Measurements from ENCODE around the gene CBFA2T2. TPM values are rescaled to one million over a fixed set of nuclear protein-coding genes. Genes with fewer than 3 reads are reported as not detected.
A peak's percentile ranks its signal among the peaks of the same experiment; 100 is the strongest.

The CBFA2T2 gene
- total and polyA plus RNA-seq, 4 experiments from 2014 or later = 16.5 to 43.4 (median 33.6) TPM

DNA sequence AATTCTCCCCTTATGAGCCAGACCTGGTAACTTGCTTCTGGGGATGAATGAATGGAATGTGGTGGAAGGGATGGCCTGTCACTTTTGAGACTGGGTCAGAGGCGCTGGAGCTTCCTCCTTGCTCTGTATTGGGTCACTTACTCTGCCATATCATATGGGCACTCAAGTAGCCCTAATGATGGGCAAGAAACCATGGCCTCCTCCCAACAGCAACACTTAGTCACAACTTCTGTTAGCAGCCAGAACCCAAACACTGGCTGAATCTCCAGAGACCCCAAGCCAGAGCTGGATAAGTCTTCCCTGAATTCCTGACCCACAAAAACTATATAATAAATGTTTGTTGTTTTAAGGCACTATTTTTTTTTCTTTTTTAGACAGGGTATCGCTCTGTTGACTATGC lies 190.8 kb downstream of the CBFA2T2 start:
- Mint-ChIP-seq H3K4me3 (peak overlapping the region in 1 of 8 donors; percentile 25), H3K27ac (peak overlapping the region in 3 of 7 donors; percentile 58 to 73 (median 62)), H3K9me3 (no peaks in the 10 kb centered on the region), H3K27me3 (no peaks in the 10 kb centered on the region), H3K36me3 (no peaks in the 10 kb centered on the region), H3K4me1 (peaks cover 23 to 63% (median 44%) of the 10 kb centered on the region in 4 donors)
- Histone ChIP-seq H3K27ac (ENCODE audit: low read depth, low read length) (no peak overlapping the region), H3K4me1 (ENCODE audit: insufficient read depth, low read length) (peaks cover 50% of the 10 kb centered on the region), H3K27me3 (ENCODE audit: insufficient read depth, low read length) (no peaks in the 10 kb centered on the region), H3K36me3 (ENCODE audit: insufficient read depth, low read length) (no peaks in the 10 kb centered on the region), H3K9me3 (ENCODE audit: control insufficient read depth in 1 of 2, low read length in 2 of 2) (no peaks in the 10 kb centered on the region), H3K4me3 (ENCODE audit: low read length in 2 of 2) (no peak overlapping the region)
- no peak for DNase-seq
- CTCF ChIA-PET (ENCODE audit: partially characterized antibody) = interaction anchor here (1.0 to 6.5 kb wide), 4 partner anchors 13 to 238 kb away, joined by 3 to 88 read pairs (median 5); partner anchors contain the start of genes ACTL10 and SNTA1
- POLR2A ChIA-PET (ENCODE audit: partially characterized antibody) = interaction anchor here (1.5 to 5.3 kb wide), 4 partner anchors 14 to 432 kb away, joined by 7 to 122 read pairs (median 8); partner anchors contain the start of genes ACTL10, C20orf144, CBFA2T2 and EIF2S2
- intact Hi-C loops (cut with micrococcal nuclease) = no loop called here

DNA sequence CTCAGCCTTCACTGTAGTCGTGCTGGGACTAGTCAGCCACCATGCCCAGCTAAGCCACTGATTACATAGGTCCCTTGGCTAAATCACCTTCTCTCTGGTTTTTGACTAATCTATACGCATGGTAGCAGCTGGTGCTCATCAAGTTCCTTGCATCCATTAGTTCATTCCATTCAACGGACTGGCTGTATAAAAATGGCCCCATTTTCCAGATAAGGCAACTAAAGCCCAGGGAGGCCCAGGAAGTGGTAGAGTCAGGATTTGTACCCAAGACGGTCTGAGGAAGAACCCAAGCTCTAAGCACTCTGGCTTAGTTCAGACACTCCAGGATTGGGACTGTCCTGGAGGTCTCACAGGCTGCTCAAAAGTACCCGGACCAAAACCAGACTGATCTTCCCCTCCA lies 191.4 kb downstream of the CBFA2T2 start:
- ChIA-PET POLR2A (ENCODE audit: partially characterized antibody) (interaction anchor here (1.2 to 5.3 kb wide), 5 partner anchors 14 to 431 kb away, joined by 3 to 122 read pairs (median 7); partner anchors contain the start of genes ACTL10, C20orf144, EIF2S2 and PXMP4), CTCF (ENCODE audit: partially characterized antibody) (interaction anchor here (1.0 to 6.5 kb wide), 3 partner anchors 14 to 238 kb away, joined by 3 to 88 read pairs (median 6); partner anchors contain the start of genes ACTL10 and SNTA1)
- no peaks in the 10 kb centered on the region for H3K9me3 Mint-ChIP-seq
- intact Hi-C loops (cut with micrococcal nuclease) = no loop called here
- peak overlapping the region in 3 of 7 donors; percentile 32 to 60 (median 58) for H3K27ac Mint-ChIP-seq
- H3K4me3 ChIP-seq (ENCODE audit: low read length in 2 of 2) = no peak overlapping the region
- no peak overlapping the region for H3K4me3 Mint-ChIP-seq
- H3K36me3 ChIP-seq (ENCODE audit: insufficient read depth, low read length) = no peaks in the 10 kb centered on the region
- no peaks in the 10 kb centered on the region for H3K9me3 ChIP-seq (ENCODE audit: control insufficient read depth in 1 of 2, low read length in 2 of 2)
- H3K27me3 ChIP-seq (ENCODE audit: insufficient read depth, low read length) = no peaks in the 10 kb centered on the region
- H3K27me3 Mint-ChIP-seq = no peaks in the 10 kb centered on the region
- H3K27ac ChIP-seq (ENCODE audit: low read depth, low read length) = no peak overlapping the region
- peaks cover 23 to 63% (median 44%) of the 10 kb centered on the region in 4 donors for H3K4me1 Mint-ChIP-seq
- H3K4me1 ChIP-seq (ENCODE audit: insufficient read depth, low read length) = peaks cover 50% of the 10 kb centered on the region
- H3K36me3 Mint-ChIP-seq = no peaks in the 10 kb centered on the region
- DNase-seq = no peak

DNA sequence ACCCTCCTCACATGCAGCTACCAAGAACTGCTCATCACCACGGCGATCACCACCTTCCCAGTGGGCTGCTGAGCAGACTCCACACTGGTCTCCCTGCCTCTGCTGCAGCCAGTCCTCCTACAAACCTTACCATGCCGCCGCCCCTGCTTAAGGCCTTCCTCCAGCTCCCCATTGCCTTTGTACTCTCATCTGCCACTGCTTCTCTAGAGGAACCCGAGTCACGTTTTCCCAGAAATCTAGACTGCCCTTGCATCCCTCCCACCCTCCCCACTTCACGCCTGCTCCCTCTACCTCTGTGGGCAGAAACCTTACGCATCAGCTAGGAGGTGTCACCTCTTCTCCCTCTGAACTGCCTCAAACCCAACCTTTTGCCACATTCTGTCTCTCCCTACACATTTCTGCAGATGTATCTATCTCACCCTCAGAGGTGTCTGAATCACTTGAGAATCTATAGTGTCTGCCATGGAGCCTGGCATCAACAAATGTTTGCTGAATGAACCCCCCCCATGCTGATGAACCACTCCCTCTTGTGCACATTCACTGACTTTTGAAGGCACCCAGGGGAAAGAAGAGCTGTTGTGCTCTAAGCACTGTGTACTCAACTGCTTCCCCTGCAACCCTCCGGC lies 191.9 kb downstream of the CBFA2T2 start:
- Histone ChIP-seq H3K4me1 (ENCODE audit: insufficient read depth, low read length) (peaks cover 53% of the 10 kb centered on the region), H3K27me3 (ENCODE audit: insufficient read depth, low read length) (no peaks in the 10 kb centered on the region), H3K4me3 (ENCODE audit: low read length in 2 of 2) (no peak overlapping the region), H3K9me3 (ENCODE audit: control insufficient read depth in 1 of 2, low read length in 2 of 2) (no peaks in the 10 kb centered on the region), H3K36me3 (ENCODE audit: insufficient read depth, low read length) (no peaks in the 10 kb centered on the region), H3K27ac (ENCODE audit: low read depth, low read length) (no peak overlapping the region)
- ChIA-PET CTCF (ENCODE audit: partially characterized antibody) (interaction anchor here (1.0 to 6.5 kb wide), 2 partner anchors 14 to 239 kb away, joined by 3 to 88 read pairs; partner anchors contain the start of genes ACTL10 and SNTA1), POLR2A (ENCODE audit: partially characterized antibody) (interaction anchor here (1.2 to 5.3 kb wide), 4 partner anchors 15 to 430 kb away, joined by 3 to 122 read pairs (median 8); partner anchors contain the start of genes ACTL10, C20orf144, EIF2S2 and PXMP4)
- no peaks in the 10 kb centered on the region for H3K36me3 Mint-ChIP-seq
- peaks cover 27 to 68% (median 49%) of the 10 kb centered on the region in 4 donors for H3K4me1 Mint-ChIP-seq
- peak overlapping the region in 2 of 8 donors; percentile 24 to 43 for H3K4me3 Mint-ChIP-seq
- DNase-seq = no peak
- peak overlapping the region in 4 of 7 donors; percentile 14 to 82 (median 65) for H3K27ac Mint-ChIP-seq
- intact Hi-C loops (cut with micrococcal nuclease) = no loop called here
- H3K9me3 Mint-ChIP-seq = no peaks in the 10 kb centered on the region
- H3K27me3 Mint-ChIP-seq = no peaks in the 10 kb centered on the region

DNA sequence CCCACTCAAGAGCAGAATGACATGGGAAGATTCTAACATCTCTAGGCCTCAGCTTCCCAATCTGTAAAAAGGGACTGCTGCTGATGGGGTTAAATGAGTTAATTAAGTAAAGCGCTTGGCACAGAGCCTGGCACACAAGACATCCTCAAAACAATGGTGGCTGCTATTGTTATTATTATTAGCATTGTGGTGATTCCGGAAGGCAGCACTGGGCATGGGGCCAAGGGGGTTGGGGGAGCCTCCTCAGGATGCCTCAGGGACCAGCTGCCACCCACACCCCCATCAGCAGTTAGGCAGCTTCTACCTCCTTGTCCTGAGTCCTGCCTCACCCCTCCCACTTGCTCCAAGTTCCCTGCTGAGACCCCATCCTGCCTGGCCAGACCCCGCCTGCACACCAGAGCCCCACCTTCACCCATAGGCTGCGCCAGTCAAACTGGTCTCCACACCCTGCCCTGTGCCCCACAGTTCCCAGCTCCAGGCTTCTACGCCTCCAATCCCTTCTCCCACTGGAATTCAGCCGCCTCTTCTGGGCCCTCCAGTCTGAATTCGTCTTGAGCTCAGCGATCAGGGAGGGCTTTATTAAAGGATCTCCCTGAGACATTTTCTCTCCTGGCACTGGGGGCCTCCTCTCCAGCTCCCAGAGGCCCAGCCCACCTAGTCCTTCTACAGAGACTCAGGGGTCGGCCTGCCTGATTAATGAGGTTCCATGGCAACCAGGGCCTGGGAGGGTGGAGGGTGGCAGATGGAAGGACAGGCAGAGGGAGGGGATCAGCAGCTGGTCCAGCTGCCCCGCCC lies 194.8 kb downstream of the CBFA2T2 start:
- DNase-seq = no peak
- Histone ChIP-seq H3K4me3 (ENCODE audit: low read length in 2 of 2) (peak overlapping the region in 1 of 2 donors; percentile 38), H3K9me3 (ENCODE audit: control insufficient read depth in 1 of 2, low read length in 2 of 2) (no peaks in the 10 kb centered on the region), H3K27me3 (ENCODE audit: insufficient read depth, low read length) (no peaks in the 10 kb centered on the region), H3K4me1 (ENCODE audit: insufficient read depth, low read length) (peaks cover 46% of the 10 kb centered on the region), H3K36me3 (ENCODE audit: insufficient read depth, low read length) (no peaks in the 10 kb centered on the region), H3K27ac (ENCODE audit: low read depth, low read length) (peak overlapping the region; percentile 54)
- POLR2A ChIA-PET (ENCODE audit: partially characterized antibody) = interaction anchor here (0.6 to 1.3 kb wide), 7 partner anchors 17 to 48 kb away, joined by 3 to 14 read pairs (median 3); partner anchors contain the start of genes ACTL10, PXMP4 and ZNF341
- intact Hi-C loops (cut with micrococcal nuclease) = no loop called here
- H3K27ac Mint-ChIP-seq = peak overlapping the region in 6 of 7 donors; percentile 41 to 88 (median 75)
- CTCF ChIA-PET (ENCODE audit: partially characterized antibody) = interaction anchor here (0.9 to 1.5 kb wide), 3 partner anchors 16 to 195 kb away, joined by 3 to 5 read pairs (median 3); partner anchors contain the start of gene CBFA2T2
- H3K4me1 Mint-ChIP-seq = peaks cover 25 to 66% (median 45%) of the 10 kb centered on the region in 4 donors
- no peaks in the 10 kb centered on the region for H3K9me3 Mint-ChIP-seq
- H3K27me3 Mint-ChIP-seq = no peaks in the 10 kb centered on the region
- no peaks in the 10 kb centered on the region for H3K36me3 Mint-ChIP-seq
- H3K4me3 Mint-ChIP-seq = peak overlapping the region in 7 of 8 donors; percentile 31 to 86 (median 58)

DNA sequence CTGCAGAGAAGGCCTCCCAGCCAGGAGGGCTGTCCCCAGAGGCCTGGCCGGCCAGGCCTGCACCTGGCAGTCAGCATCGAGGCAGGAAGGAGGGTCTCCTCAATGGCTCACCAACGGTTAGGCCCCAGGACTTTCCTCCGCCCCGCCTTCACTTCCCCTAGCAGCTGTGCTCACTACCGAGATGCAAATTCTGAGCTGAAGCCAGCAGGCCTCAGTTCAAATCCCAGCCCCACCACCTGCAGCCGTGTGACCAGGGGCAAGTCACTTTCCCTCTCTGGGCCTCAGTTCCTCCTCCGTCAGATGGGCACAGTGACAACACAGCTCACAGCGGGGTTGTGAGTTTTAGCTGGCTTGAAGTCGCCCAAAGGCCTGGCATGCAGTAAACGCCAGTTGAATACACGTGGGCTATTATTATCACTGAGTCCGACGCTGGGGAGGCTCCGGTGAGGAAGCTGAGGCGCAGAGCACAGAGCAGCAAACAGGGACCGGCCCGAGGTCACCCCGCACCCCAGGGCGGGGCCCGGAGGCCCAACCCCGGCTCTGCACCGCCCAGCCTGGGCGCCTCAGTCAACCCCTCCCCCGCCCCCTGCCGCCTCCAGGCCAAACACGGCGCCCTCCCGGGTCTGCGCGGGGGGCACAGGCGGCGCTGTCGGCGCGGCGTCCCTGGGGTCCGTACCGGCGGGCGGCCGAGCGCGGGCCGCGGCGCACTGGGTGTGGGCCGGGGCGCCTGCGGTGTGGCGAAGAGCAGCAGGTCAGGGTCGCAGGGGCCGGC lies 195.6 kb downstream of the CBFA2T2 start:
- DNase-seq = peak in 2 of 5 donors; percentile 26 to 31
- CTCF ChIA-PET (ENCODE audit: partially characterized antibody) = interaction anchor here (0.9 to 1.5 kb wide), 3 partner anchors 17 to 195 kb away, joined by 3 to 5 read pairs (median 3); partner anchors contain the start of gene CBFA2T2
- no peaks in the 10 kb centered on the region for H3K36me3 ChIP-seq (ENCODE audit: insufficient read depth, low read length)
- H3K27me3 ChIP-seq (ENCODE audit: insufficient read depth, low read length) = no peaks in the 10 kb centered on the region
- peak overlapping the region; percentile 54 for H3K27ac ChIP-seq (ENCODE audit: low read depth, low read length)
- H3K9me3 ChIP-seq (ENCODE audit: control insufficient read depth in 1 of 2, low read length in 2 of 2) = no peaks in the 10 kb centered on the region
- H3K27me3 Mint-ChIP-seq = no peaks in the 10 kb centered on the region
- H3K4me1 Mint-ChIP-seq = peaks cover 28 to 70% (median 47%) of the 10 kb centered on the region in 4 donors
- intact Hi-C loops (cut with micrococcal nuclease) = loop anchor here (1.0 kb wide), 6 partner anchors 22 to 284 kb away; partner anchors contain the start of genes CDK5RAP1, CHMP4B and PXMP4
- peak overlapping the region in 1 of 2 donors; percentile 38 for H3K4me3 ChIP-seq (ENCODE audit: low read length in 2 of 2)
- POLR2A ChIA-PET (ENCODE audit: partially characterized antibody) = interaction anchor here (0.9 to 1.3 kb wide), 6 partner anchors 18 to 46 kb away, joined by 3 to 14 read pairs (median 4); partner anchors contain the start of genes ACTL10, PXMP4 and ZNF341
- peak overlapping the region; percentile 44 to 86 (median 74) for H3K4me3 Mint-ChIP-seq
- no peaks in the 10 kb centered on the region for H3K36me3 Mint-ChIP-seq
- peaks cover 46% of the 10 kb centered on the region for H3K4me1 ChIP-seq (ENCODE audit: insufficient read depth, low read length)
- H3K9me3 Mint-ChIP-seq = no peaks in the 10 kb centered on the region
- H3K27ac Mint-ChIP-seq = peak overlapping the region; percentile 26 to 86 (median 70)

Data from CD4-positive, alpha-beta memory T cell (primary cell).